GM18511 (cell line): Measurements from ENCODE around the gene SYT15.
"Not testable (repeated sequence)": the region's sequence is repeated elsewhere in the genome, so short reads cannot be mapped to it uniquely, and the experiment has no call there.

Experiments used
- ATAC-seq: cut with Tn5 transposase; IDR thresholded peaks from one replicate; pipeline ENCODE4 v1.9.1; 2021; ENCODE audit warnings: mild to moderate bottlenecking, moderate library complexity; ENCODE audit not compliant: unreplicated experiment

SYT15 gene

GRCh38 chr10:46587546-46587945, 8.6 kb downstream of the SYT15 start:
- not testable (repeated sequence) for ATAC-seq

- not testable (repeated sequence) for ATAC-seq
Measured at GRCh38 chr10:46588221-46588620, 9.3 kb downstream of the SYT15 start.

- not testable (repeated sequence) for ATAC-seq
Measured at GRCh38 chr10:46589589-46589988, 10.7 kb downstream of the SYT15 start.

- ATAC-seq: not testable (repeated sequence)
Measured at GRCh38 chr10:46591053-46591452, 12.1 kb downstream of the SYT15 start.

GRCh38 chr10:46593307-46593706, 14.4 kb downstream of the SYT15 start:
- ATAC-seq: not testable (repeated sequence)

GRCh38 chr10:46594453-46595063, 15.6 kb downstream of the SYT15 start:
- not testable (repeated sequence) for ATAC-seq

GRCh38 chr10:46596570-46596969, 17.6 kb downstream of the SYT15 start:
- ATAC-seq: not testable (repeated sequence)

GRCh38 chr10:46597616-46598246, 18.8 kb downstream of the SYT15 start:
- ATAC-seq: peak; percentile 91

GRCh38 chr10:46600516-46600915, 21.6 kb downstream of the SYT15 start:
- peak; percentile 66 for ATAC-seq

- not testable (repeated sequence) for ATAC-seq
Measured at GRCh38 chr10:46615540-46615939, 36.6 kb downstream of the SYT15 start.

- not testable (repeated sequence) for ATAC-seq
Measured at GRCh38 chr10:46616227-46616626, 37.3 kb downstream of the SYT15 start.

GRCh38 chr10:46617134-46617533, 38.2 kb downstream of the SYT15 start:
- ATAC-seq: not testable (repeated sequence)

GRCh38 chr10:46617913-46618312, 39.0 kb downstream of the SYT15 start:
- not testable (repeated sequence) for ATAC-seq

- ATAC-seq: not testable (repeated sequence)
Measured at GRCh38 chr10:46623899-46624654, 45.1 kb downstream of the SYT15 start.

- not testable (repeated sequence) for ATAC-seq
Measured at GRCh38 chr10:46629805-46630204, 50.9 kb downstream of the SYT15 start.

- not testable (repeated sequence) for ATAC-seq
Measured at GRCh38 chr10:46630816-46631215, 51.9 kb downstream of the SYT15 start.

- ATAC-seq: not testable (repeated sequence)
Measured at GRCh38 chr10:46631683-46632082, 52.8 kb downstream of the SYT15 start.

GRCh38 chr10:46634698-46635097, 55.8 kb downstream of the SYT15 start:
- not testable (repeated sequence) for ATAC-seq

GRCh38 chr10:46635364-46635959, 56.5 kb downstream of the SYT15 start:
- ATAC-seq: peak; percentile 72

- ATAC-seq: not testable (repeated sequence)
Measured at GRCh38 chr10:46640005-46640404, 61.1 kb downstream of the SYT15 start.
